K562 (cell line): ENCODE results near the gene LYST. TPM values are rescaled to one million over a fixed set of nuclear protein-coding genes. Genes with fewer than 3 reads are reported as not detected.

Experiments used
- ESRRB ChIP-seq: fragments of 250-450 bp; sonication (Bioruptor Pico); IDR thresholded peaks from 2 replicates; pipeline ENCODE4 v1.5.0; 2020; ENCODE audit warnings: mild to moderate bottlenecking, moderate library complexity, borderline replicate concordance
- FOXK1 ChIP-seq: sonication (generic); formaldehyde crosslinking; IDR thresholded peaks from 2 replicates; pipeline ENCODE4 v1.8.0; 2022; ENCODE audit warnings: missing genetic modification reagents, mild to moderate bottlenecking, borderline replicate concordance
- IFI16 ChIP-seq: fragments of 250-450 bp; sonication (Bioruptor Pico); IDR thresholded peaks from 2 replicates; pipeline ENCODE4 v2.1.2; 2022; ENCODE audit warnings: mild to moderate bottlenecking, inconsistent platforms
- PHF21A ChIP-seq: fragments of 450-650 bp; IDR thresholded peaks from 2 replicates; pipeline ENCODE4 v1.6.1; 2017; ENCODE audit warnings: low read depth, borderline replicate concordance
- RAD21 ChIP-seq, 2 experiments: fragments of 250-450 bp in 1 of 2; fragments of 450-650 bp in 1 of 2; sonication (Bioruptor Pico) in 1 of 2; formaldehyde crosslinking in 1 of 2; IDR thresholded peaks in 1 of 2; conservative IDR thresholded peaks in 1 of 2; 2 replicates each; pipeline versions ENCODE4 v1.4.0 to v1.8.0; 2020 to 2022; ENCODE audit warnings: mild to moderate bottlenecking in 2 of 2, moderate library complexity in 1 of 2
- TOE1 ChIP-seq, 2 experiments: fragments of 450-650 bp in 1 of 2; sonication (generic) in 1 of 2; formaldehyde crosslinking in 1 of 2; IDR thresholded peaks; 2 replicates each; pipeline versions ENCODE4 v1.7.1 to v1.8.0; 2016 to 2022; ENCODE audit warnings: borderline replicate concordance in 2 of 2, mild to moderate bottlenecking in 2 of 2, antibody characterized with exemption in 1 of 2, inconsistent platforms in 1 of 2, low read depth in 1 of 2, missing genetic modification reagents in 1 of 2, moderate library complexity in 1 of 2
- ZNF197 ChIP-seq: fragments of 200-800 bp; sonication (Bioruptor generic); IDR thresholded peaks from 2 replicates; pipeline ENCODE4 v1.6.1; 2016; ENCODE audit warnings: low read depth, missing genetic modification characterization, missing compliant biosample characterization
- ZNF764 ChIP-seq: fragments of 250-450 bp; sonication (Bioruptor Pico); IDR thresholded peaks from 2 replicates; pipeline ENCODE4 v1.4.0; 2020; ENCODE audit warnings: low read depth, mild to moderate bottlenecking, moderate library complexity
- polyA plus RNA-seq, 8 experiments: library from polyadenylated mRNA; depleted of rRNA in 4 of 8; stranded (reverse) in 5 of 8; unstranded in 3 of 8; fragments of >200 nt; fragmentation: Nextera tagmentation in 2 of 8; fragmentation: Illumina TruSeq in 1 of 8; extraction: Ambion mirVana in 2 of 8; extraction: Trizol in 1 of 8; gene quantifications; 2 replicates each; pipeline versions ENCODE4 v1.2.1 to v1.2.3, GENCODE V29; 2011 to 2014; ENCODE audit warnings: inconsistent platforms in 1 of 8, missing spikeins in 1 of 8
- total RNA-seq, 7 experiments: library from RNA; depleted of rRNA in 6 of 7; stranded (reverse); fragments of >200 nt in 6 of 7; fragmentation: Illumina TruSeq in 2 of 7; extraction: Trizol in 2 of 7; gene quantifications; 2 replicates each; pipeline versions ENCODE4 v1.2.1 to v1.2.3, GENCODE V29; 2011 to 2021; ENCODE audit warnings: low replicate concordance in 1 of 7
- TF ChIP-seq, protein P1 (sequence below): fragments of 450-650 bp; IDR thresholded peaks from 2 replicates; pipeline ENCODE4 v1.6.1; 2016; ENCODE audit warnings: borderline replicate concordance
- TF ChIP-seq, protein P2 (sequence below): IDR thresholded peaks from 2 replicates; pipeline ENCODE4 v1.6.1; 2011; ENCODE audit not compliant: insufficient read length; ENCODE audit errors: extremely low read depth
- TF ChIP-seq, protein P3 (sequence below), 2 experiments: fragments of 450-650 bp; IDR thresholded peaks; 2 replicates each; pipeline ENCODE4 v1.6.1; 2016

LYST gene
- total and polyA plus RNA-seq, 9 of the 15 experiments (the other 6 are each of a cell fraction or from before 2014, with no cell fraction given), result 0.73 to 2.4 (median 1.4) TPM

DNA sequence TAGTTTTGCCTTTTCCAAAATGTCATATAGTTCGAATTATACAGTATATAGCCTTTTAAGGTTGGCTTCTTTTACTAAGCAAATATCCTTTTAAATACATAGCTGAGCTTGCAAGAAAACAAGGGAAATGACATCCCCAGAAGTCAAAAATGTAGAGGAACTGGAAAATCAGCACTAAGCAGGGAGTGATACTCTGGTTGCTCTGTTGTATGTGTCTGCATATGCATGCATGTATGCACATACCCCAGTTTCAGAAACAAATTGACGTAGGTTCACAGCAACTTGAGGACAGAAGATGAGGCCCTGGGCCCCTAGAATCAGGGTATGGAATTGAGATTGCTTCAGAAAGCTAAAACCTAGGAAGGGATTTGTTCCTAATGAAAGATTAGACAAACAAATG lies 142.0 kb downstream of the LYST start (continued):
- TF ChIP-seq ZNF197 (CRISPR knock-in tag) (no peak), IFI16 (no peak), ZNF764 (CRISPR knock-in tag) (no peak), FOXK1 (CRISPR knock-in tag) (no peak), RAD21 (CRISPR knock-in tag; conservative IDR thresholded peaks at IDR 0.05 in 1 of 2, IDR thresholded peaks at IDR 0.05 in 1 of 2) (no peak), TOE1 (IDR thresholded peaks at IDR 0.05; ENCODE audit: borderline replicate concordance) (no peak), TOE1 (CRISPR knock-in tag; IDR thresholded peaks at IDR 0.05; ENCODE audit: borderline replicate concordance, low read depth) (no peak), PHF21A (no peak), ESRRB (CRISPR knock-in tag) (no peak)
- TF ChIP-seq, protein P1, sequence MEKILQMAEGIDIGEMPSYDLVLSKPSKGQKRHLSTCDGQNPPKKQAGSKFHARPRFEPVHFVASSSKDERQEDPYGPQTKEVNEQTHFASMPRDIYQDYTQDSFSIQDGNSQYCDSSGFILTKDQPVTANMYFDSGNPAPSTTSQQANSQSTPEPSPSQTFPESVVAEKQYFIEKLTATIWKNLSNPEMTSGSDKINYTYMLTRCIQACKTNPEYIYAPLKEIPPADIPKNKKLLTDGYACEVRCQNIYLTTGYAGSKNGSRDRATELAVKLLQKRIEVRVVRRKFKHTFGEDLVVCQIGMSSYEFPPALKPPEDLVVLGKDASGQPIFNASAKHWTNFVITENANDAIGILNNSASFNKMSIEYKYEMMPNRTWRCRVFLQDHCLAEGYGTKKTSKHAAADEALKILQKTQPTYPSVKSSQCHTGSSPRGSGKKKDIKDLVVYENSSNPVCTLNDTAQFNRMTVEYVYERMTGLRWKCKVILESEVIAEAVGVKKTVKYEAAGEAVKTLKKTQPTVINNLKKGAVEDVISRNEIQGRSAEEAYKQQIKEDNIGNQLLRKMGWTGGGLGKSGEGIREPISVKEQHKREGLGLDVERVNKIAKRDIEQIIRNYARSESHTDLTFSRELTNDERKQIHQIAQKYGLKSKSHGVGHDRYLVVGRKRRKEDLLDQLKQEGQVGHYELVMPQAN, result no peak
- TF ChIP-seq, protein P2, sequence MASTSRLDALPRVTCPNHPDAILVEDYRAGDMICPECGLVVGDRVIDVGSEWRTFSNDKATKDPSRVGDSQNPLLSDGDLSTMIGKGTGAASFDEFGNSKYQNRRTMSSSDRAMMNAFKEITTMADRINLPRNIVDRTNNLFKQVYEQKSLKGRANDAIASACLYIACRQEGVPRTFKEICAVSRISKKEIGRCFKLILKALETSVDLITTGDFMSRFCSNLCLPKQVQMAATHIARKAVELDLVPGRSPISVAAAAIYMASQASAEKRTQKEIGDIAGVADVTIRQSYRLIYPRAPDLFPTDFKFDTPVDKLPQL, result no peak
- TF ChIP-seq, protein P3, sequence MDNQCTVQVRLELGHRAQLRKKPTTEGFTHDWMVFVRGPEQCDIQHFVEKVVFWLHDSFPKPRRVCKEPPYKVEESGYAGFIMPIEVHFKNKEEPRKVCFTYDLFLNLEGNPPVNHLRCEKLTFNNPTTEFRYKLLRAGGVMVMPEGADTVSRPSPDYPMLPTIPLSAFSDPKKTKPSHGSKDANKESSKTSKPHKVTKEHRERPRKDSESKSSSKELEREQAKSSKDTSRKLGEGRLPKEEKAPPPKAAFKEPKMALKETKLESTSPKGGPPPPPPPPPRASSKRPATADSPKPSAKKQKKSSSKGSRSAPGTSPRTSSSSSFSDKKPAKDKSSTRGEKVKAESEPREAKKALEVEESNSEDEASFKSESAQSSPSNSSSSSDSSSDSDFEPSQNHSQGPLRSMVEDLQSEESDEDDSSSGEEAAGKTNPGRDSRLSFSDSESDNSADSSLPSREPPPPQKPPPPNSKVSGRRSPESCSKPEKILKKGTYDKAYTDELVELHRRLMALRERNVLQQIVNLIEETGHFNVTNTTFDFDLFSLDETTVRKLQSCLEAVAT (IDR thresholded peaks at IDR 0.05), result no peak
